Stimulated activated CD4-positive, alpha-beta T cell treated with anti-CD3 and anti-CD28 coated beads, Interleukin-2, amount 100 ng/mL, for 48 hours (primary cell): ENCODE measurements around the gene PDE2A.

ENCODE experiments used
- DNase-seq, 2 donors: peaks; one replicate each; pipeline ENCODE4 v3.0.0-alpha.2; 2020

Gene PDE2A

GRCh38 chr11:72704028-72704782, 30.0 kb upstream of the PDE2A start:
- DNase-seq: no peak

GRCh38 chr11:72703267-72704008, 29.2 kb upstream of the PDE2A start:
- DNase-seq: no peak

DNA sequence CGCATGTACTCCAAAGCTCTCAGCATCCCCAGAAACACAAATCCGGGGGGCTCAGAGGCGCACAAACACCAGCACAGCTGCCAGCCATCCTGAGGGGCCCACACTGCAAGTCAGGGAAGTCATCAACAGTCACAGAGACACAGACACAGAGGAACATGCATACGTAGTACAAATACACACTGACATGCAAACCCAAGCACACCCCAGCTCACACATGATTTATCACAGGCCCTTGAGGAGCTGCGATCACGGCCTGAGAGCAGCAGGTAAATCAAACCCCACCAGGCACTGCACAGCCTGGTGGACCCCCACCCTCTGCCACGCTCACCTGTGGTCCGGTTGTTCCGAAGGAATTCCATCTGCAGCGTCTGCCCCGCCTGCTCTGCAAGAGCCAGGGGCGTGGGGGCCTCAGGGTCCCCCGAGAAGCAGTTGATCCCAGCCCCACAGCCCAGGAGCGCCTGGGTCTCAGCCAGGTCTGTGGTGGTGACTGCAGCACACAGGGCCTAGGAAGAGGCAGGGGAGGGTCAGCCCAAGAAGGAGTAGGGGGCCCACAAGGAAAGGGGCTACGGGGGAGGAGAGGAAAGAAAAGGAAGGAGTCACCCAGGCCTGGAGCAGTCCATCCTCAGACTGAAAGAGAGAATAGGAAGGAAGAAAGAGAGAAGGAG, 28.5 kb upstream of the PDE2A start:
- DNase-seq: no peak

GRCh38 chr11:72702096-72702495, 27.9 kb upstream of the PDE2A start:
- no peak for DNase-seq

DNA sequence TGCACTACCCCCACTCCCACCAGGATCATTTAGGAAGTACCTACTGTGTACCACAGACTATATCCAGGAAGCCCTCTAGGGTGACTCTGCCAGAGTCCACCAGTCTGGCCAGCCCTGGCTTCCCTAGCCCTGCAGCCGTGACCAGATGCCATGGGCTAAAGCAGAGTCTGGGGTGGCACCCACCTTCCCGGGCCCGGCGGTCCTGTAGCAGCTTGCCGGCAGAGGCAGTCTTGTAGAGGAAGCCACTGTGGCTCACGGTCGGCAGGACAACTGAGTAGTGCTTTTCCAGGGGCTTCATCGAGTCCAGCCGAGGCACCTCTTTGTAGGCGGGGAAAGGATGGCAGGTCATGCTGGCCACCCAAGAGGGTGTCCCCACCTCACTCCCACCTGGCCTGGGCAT, 27.2 kb upstream of the PDE2A start:
- DNase-seq: no peak

DNA sequence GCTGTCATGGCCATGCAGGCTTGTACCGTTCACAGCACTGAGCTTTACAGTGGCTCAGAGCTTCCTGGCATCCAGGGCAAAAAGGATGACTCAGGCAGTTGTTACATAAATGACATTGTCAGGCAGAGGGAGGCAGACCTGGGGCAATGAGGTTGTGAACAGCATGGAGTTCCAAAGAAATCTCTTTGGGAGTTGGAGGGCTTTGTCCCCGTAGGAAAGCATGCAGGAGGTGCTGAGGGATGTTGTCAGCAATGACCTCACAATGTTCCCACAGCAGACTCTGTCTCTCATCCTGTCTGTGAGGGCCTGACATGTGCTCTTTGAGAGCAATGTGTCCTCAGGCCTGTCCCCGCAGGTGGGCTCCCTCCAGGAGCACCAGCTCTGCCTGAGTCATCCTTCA, 25.9 kb upstream of the PDE2A start:
- no peak for DNase-seq

DNA sequence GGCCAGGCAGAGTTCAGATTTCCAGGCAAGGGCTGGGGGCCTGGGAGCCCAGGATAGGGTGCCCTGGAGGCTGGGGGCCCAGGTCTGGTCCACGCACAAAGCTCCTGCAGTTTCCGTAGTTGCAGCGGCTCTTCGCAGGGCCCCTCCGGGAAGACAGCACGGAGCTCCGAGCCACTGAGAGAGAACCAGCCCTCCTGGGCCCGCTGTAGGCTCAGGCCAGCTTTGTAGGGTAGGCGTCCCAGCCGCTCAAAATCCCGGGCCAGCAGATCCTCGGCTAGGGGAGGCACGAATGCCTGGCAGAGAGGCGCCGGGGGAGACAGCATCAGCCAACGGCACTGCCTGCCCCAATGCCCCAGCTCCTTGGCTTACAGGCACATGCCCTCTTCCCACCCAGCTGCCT, 23.6 kb upstream of the PDE2A start:
- no peak for DNase-seq

DNA sequence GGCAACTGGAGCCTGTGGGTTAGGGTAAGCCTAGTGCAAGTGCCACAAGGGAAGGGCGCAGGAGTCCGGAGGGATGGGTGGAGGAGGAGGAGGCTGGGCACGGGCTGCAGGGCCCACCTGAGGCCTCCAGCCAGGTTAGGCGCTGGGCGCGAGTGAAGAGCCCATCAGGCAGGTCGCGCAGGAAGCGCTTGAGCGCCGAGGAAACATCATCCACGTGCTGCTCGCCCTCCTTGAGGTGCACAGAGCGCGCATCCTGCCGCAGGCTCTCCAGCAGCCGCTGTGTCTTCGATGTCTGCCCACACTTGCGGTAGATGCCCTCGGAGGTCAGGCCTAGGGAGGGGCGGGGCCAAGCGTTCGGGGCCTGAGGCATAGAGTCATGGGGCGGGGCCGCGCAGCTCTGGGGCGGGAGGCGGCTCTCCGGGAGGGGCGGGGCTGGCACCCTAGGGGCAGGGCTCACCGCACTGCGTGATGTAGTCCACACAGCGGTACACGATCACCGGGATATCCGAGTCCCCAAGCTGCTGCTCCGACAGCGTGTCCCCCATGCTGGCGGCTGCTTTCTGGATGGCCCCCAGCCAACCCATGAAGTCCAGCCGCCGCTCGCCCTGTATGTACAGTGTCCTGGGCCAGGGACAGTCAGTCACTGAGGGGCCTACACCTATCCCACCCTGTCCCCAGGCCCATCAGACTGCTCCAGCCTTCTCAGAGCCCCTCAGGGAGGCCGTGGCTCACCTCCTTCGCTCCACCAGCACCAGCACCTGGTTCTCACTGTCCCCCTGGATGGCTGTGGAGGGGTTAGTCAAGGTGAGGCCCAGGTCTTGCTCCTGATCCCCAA, 22.9 kb upstream of the PDE2A start:
- DNase-seq: no peak

DNA sequence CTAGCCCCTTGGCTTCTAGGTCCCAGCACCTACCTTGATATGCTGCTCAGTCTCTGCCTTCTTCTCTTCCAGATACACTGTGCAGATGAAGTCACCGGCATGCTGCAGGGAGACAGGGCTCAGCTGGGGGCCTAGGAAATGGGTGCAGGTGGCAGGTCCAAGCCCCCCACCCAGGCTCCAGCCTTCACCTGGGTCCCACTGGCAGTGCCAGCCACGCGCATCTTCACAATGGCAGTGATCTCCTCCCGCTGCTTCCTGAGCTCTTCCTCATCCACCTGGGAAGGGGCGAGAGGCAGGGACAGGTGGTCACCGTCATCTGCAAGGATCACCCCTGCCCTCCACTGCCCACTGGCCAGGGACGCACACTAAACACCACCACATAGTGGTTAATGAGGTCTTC, 21.1 kb upstream of the PDE2A start:
- no peak for DNase-seq

GRCh38 chr11:72693271-72693968, 19.2 kb upstream of the PDE2A start:
- no peak for DNase-seq

DNA sequence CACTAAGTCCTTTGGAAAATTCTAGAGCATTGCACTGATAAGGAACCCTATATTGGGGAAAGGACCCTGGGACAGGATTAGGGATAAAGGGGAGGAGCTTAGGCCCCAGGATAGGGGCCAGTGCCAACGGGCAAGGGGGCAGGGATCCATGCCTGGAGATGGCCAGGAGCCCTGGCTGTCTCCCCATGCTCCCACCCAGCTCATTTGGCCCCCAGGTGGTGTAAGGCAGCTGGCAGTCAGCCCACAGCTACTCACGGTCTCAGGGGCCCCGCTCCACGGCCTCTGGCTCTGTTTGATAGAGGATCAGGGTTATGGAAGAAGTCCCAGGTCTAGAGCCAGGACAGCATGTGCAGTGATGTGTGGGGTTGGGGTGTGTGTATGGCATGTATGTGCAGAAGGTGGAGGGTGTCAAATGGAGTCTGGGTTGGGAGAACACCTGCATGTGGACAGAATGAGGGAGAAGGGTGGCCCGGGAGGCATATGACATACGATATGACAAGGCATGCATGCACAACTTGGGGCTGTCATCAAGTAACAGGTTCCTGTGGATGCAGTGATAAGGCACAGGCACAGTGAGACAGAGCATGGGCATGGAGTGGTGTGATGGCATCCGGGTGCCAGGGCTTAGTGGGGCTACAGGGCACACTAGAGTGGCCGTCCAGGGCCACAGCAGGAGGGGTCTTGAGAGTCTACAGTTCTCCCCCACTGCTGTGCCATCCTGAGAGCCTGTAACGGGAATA, 18.4 kb upstream of the PDE2A start:
- DNase-seq: no peak

DNA sequence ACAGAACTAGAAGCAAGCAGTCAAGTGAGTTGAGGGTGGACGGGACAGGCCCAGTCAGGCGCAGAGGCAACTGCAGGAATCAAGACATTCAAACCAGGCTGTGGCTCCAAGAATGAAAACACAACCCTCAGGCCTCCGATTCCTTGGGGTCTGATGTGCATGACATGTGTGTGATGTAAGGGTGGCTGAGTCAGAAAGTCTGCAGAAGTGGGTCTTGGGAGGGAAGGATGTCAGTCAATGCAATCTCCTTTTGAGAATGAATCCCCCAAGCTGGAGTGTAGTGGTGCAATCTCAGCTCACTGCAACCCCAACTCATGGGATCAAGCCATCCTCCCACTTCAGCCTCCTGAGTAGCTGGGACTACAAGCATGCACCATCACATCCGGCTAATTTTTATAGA, 15.9 kb upstream of the PDE2A start:
- no peak for DNase-seq

DNA sequence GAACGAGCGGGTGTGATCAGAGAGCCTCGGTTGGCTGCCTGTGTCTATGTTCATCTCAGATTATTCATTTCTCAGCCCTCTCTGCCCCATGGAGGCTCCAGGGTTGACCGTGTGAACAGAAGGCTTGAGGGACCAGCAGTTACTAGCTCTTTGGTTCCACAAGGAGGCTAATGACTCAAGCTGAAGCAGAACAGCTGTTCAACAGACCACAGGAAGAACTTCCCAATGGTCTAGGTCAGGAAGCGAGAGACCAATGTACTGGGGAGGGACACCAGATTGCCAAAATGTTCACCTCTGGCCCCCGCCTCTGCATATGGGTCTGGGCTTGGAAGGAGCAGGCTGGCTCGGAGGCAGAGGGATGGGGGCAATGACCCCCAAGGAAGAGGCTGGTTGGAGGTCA, 14.7 kb upstream of the PDE2A start:
- no peak for DNase-seq

DNA sequence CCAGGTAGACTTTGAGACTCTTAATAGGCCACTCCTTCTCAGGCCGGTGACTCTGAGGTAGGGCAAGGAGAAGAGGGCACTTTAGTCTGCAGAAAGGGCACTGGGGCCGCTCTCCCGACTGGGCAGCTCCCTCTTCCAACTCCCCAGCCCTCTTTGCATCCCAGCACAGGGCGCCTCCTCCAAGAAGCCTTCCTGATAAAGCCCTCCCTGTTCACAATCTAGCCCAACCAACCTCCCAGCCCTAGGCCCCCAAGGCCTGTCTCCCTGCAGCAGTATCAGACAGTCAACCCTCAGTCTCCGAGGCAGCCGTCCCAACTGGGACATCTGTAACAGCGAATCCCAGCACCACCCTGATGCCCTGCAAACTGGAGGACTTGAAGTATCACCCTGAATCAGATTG, 14.3 kb upstream of the PDE2A start:
- DNase-seq: no peak

DNA sequence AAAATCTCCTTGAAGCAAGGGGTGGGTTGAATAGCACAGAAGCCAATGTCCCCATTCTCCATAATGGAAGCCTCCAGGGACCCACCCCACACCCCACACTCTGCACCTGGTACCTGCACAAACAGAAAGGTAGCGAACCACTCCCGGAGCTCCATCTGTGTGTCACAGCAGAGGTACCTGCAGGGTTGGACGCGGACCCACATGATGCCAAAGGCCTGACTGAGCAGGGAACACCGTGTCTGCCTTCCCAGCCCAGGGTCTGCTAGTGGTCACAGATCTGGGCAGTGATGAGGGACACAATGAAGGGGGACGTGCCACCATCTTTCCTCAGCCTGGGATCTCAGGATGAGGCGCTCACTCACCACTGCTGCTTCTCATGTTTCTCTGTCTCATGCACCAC, 13.1 kb upstream of the PDE2A start:
- DNase-seq: no peak

GRCh38 chr11:72686639-72687220, 12.5 kb upstream of the PDE2A start:
- no peak for DNase-seq

GRCh38 chr11:72685560-72686480, 11.6 kb upstream of the PDE2A start:
- DNase-seq: peak; percentile 47 to 51

DNA sequence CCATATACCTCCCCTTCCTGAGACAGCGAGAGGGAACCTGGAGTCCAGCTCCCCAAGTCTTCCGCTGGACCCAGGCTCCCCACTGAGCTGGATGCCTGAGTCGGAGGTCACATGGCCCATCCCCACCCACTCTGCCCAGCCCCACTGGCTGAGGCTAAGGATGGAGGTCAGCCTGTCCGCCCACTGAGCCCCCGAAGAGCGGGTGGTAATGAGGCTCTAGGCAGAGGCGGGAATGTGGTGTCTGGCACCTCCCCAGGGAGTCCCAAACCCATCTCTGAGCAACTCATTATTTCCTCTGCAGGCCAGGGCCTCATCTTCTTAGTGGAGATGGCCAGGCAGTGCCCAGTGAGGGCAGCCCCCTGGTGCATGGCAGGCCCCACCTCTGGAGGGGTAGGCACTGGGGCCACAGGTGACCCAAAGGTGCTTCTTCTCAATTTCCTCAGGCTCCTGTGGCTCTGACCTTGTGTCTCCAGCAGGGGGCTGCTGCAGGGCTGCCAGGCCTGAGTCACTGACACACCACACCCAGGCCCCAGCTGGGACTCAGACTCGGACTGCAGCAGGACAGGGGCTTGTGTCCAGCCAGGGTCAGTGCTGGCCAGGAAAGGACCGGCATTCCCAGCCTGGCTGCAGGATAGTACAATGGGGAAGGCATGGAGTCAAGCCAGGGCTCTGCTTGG, 10.2 kb upstream of the PDE2A start:
- DNase-seq: peak; percentile 37 to 47

GRCh38 chr11:72683782-72684200, 9.6 kb upstream of the PDE2A start:
- peak; percentile 71 to 74 for DNase-seq

DNA sequence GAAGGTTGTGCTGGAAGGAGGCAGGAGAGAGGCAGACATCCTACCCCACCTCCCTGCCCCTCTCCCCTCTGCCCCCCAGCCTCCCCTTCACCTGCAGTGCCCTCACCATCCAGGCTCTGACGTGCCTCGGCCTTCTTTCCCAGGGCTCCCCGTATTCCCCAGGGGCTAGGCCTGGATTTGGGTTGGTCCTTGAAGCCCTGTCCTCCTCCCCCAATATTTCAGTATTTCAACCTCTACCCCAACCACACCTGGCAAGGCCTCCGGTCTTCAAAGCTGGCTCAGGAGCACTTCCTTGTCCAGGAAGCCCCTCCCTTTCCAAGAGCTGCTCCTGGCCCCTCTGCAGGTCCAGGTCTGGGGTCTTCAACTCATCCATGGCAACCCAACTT, 8.6 kb upstream of the PDE2A start:
- no peak for DNase-seq
